K562 (cell line): ENCODE data around the gene MOCS3. TPM values are rescaled to one million over a fixed set of nuclear protein-coding genes. Genes with fewer than 3 reads are reported as not detected.

Source experiments
- E2F6 ChIP-seq, 2 experiments: IDR thresholded peaks; 2 replicates each; pipeline ENCODE4 v1.6.1; 2011; ENCODE audit warnings: borderline replicate concordance in 1 of 2, control low read depth in 1 of 2, low read depth in 1 of 2, low read length in 1 of 2, mild to moderate bottlenecking in 1 of 2, mixed read lengths in 1 of 2, moderate library complexity in 1 of 2; ENCODE audit not compliant: insufficient read depth in 1 of 2, insufficient read length in 1 of 2, poor library complexity in 1 of 2, severe bottlenecking in 1 of 2; ENCODE audit errors: extremely low read depth in 1 of 2
- FOXJ2 ChIP-seq: fragments of 200-800 bp; sonication (Bioruptor generic); IDR thresholded peaks from 2 replicates; pipeline ENCODE4 v1.6.1; 2016; ENCODE audit warnings: missing genetic modification characterization, missing compliant biosample characterization
- GATAD2A ChIP-seq: fragments of 450-650 bp; IDR thresholded peaks from 2 replicates; pipeline ENCODE4 v1.6.1; 2017
- GTF2A2 ChIP-seq: IDR thresholded peaks from 2 replicates; pipeline ENCODE4 v1.6.1; 2016; ENCODE audit warnings: mild to moderate bottlenecking, missing genetic modification characterization, missing compliant biosample characterization
- HMG20B ChIP-seq: fragments of 250-450 bp; sonication (Bioruptor Pico); IDR thresholded peaks from 2 replicates; pipeline ENCODE4 v1.5.0; 2021; ENCODE audit warnings: mild to moderate bottlenecking
- HMGXB4 ChIP-seq: sonication (generic); formaldehyde crosslinking; IDR thresholded peaks from 2 replicates; pipeline ENCODE4 v1.8.1; 2023; ENCODE audit warnings: mild to moderate bottlenecking, missing genetic modification reagents
- L3MBTL2 ChIP-seq: fragments of 450-650 bp; IDR thresholded peaks from 2 replicates; pipeline ENCODE4 v1.6.1; 2016; ENCODE audit warnings: mild to moderate bottlenecking, moderate library complexity
- MAFG ChIP-seq: fragments of 450-650 bp; conservative IDR thresholded peaks from 2 replicates; pipeline ENCODE4 v1.6.1; 2016; ENCODE audit warnings: missing genetic modification characterization, missing compliant biosample characterization
- MBD1 ChIP-seq: fragments of 250-450 bp; sonication (Bioruptor Pico); IDR thresholded peaks from 2 replicates; pipeline ENCODE4 v1.8.0; 2022; ENCODE audit warnings: inconsistent platforms
- RBFOX2 ChIP-seq: fragments of 200-400 bp; formaldehyde crosslinking; IDR thresholded peaks from 2 replicates; pipeline ENCODE4 v1.6.1; 2017; ENCODE audit warnings: low read depth, mild to moderate bottlenecking, low read length, moderate library complexity
- RBM25 ChIP-seq: fragments of 200-400 bp; formaldehyde crosslinking; IDR thresholded peaks from 2 replicates; pipeline ENCODE4 v1.6.1; 2018; ENCODE audit warnings: low read length, low read depth, moderate library complexity; ENCODE audit not compliant: severe bottlenecking
- SRSF7 ChIP-seq: fragments of 200-400 bp; formaldehyde crosslinking; optimal IDR thresholded peaks from 2 replicates; pipeline ENCODE3; 2017; ENCODE audit warnings: mild to moderate bottlenecking, low read depth, low read length
- TRIM25 ChIP-seq: fragments of 450-650 bp; IDR thresholded peaks from 2 replicates; pipeline ENCODE4 v1.7.0; 2016; ENCODE audit warnings: borderline replicate concordance
- ZHX1 ChIP-seq: fragments of 150-350 bp; conservative IDR thresholded peaks from 2 replicates; pipeline ENCODE4 v1.6.1; 2014; ENCODE audit warnings: low read length
- ZNF41 ChIP-seq: fragments of 250-450 bp; sonication (Bioruptor Pico); conservative IDR thresholded peaks from 2 replicates; pipeline ENCODE4 v1.4.0; 2020; ENCODE audit warnings: mild to moderate bottlenecking
- polyA plus RNA-seq, 8 experiments: library from polyadenylated mRNA; depleted of rRNA in 4 of 8; stranded (reverse) in 5 of 8; unstranded in 3 of 8; fragments of >200 nt; fragmentation: Nextera tagmentation in 2 of 8; fragmentation: Illumina TruSeq in 1 of 8; extraction: Ambion mirVana in 2 of 8; extraction: Trizol in 1 of 8; gene quantifications; 2 replicates each; pipeline versions ENCODE4 v1.2.1 to v1.2.3, GENCODE V29; 2011 to 2014; ENCODE audit warnings: inconsistent platforms in 1 of 8, missing spikeins in 1 of 8
- total RNA-seq, 7 experiments: library from RNA; depleted of rRNA in 6 of 7; stranded (reverse); fragments of >200 nt in 6 of 7; fragmentation: Illumina TruSeq in 2 of 7; extraction: Trizol in 2 of 7; gene quantifications; 2 replicates each; pipeline versions ENCODE4 v1.2.1 to v1.2.3, GENCODE V29; 2011 to 2021; ENCODE audit warnings: low replicate concordance in 1 of 7
- TF ChIP-seq, protein P1 (sequence below): conservative IDR thresholded peaks from 2 replicates; pipeline ENCODE4 v1.6.1; 2011; ENCODE audit warnings: low read depth, mild to moderate bottlenecking, low read length; ENCODE audit not compliant: control insufficient read depth

Gene MOCS3
- total and polyA plus RNA-seq, 9 of the 15 experiments (the other 6 are each of a cell fraction or from before 2014, with no cell fraction given), result 0.70 to 6.2 (median 2.9) TPM

DNA sequence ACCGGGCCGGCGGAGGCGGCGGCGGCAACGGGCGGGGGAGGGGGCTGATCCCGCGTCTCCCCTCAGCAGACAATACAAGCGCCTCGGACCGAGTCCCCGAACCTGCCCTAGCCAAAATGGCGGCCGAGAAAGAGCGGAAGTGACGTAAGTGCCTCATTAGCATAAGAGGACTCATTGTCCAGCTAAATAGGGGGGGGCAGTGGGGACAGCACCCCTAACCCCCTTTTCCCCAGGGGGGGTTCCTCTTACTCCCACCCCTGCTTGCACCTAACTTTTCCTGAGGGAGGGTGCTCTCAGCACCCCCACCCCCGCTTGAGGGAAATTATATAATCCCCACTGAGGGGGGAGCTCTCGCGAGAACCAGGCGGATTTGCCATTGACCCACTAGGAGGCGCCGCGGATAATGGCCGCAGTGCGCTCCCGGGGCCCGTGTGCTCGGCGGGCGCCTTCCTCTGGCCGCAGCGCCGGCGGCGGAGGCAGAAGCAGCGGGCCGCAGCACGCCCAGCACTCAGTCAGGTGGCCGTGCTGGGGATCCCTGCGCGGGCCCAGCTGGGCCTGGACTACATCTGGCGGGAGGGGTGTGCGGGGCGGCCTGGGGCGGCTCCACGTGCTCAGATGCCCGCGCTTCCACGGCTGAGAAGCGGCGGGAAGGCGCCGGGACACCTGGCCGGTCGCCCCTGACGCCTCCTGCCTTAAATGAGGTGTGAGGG is 27.2 kb upstream of the MOCS3 start, which contains the start of gene ADNP (continued):
- peak; percentile 93 for TF ChIP-seq ZHX1
- no peak for TF ChIP-seq HMG20B (CRISPR knock-in tag)
- TF ChIP-seq FOXJ2 (tag), result peak; percentile 51; the same call in 1 of the 2 replicates
- peak; percentile 96 for TF ChIP-seq HMGXB4 (CRISPR knock-in tag)
- TF ChIP-seq SRSF7, result no peak
- no peak for TF ChIP-seq ZNF41 (CRISPR knock-in tag)
- TF ChIP-seq TRIM25, result no peak
- TF ChIP-seq, protein P1, sequence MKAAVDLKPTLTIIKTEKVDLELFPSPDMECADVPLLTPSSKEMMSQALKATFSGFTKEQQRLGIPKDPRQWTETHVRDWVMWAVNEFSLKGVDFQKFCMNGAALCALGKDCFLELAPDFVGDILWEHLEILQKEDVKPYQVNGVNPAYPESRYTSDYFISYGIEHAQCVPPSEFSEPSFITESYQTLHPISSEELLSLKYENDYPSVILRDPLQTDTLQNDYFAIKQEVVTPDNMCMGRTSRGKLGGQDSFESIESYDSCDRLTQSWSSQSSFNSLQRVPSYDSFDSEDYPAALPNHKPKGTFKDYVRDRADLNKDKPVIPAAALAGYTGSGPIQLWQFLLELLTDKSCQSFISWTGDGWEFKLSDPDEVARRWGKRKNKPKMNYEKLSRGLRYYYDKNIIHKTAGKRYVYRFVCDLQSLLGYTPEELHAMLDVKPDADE, result peak; percentile 88
- peak; percentile 99 to 100 for TF ChIP-seq E2F6 (IDR thresholded peaks at IDR 0.05; ENCODE audit: borderline replicate concordance in 1 of 2, extremely low read depth in 1 of 2, insufficient read depth in 1 of 2, insufficient read length in 1 of 2, low read depth in 1 of 2, low read length in 1 of 2, poor library complexity in 1 of 2, severe bottlenecking in 1 of 2)
- TF ChIP-seq RBM25, result peak; percentile 93
- no peak for TF ChIP-seq MBD1 (CRISPR knock-in tag)
- TF ChIP-seq GATAD2A, result peak; percentile 84; the same call in 1 of the 2 replicates
- TF ChIP-seq L3MBTL2, result peak; percentile 100
- TF ChIP-seq RBFOX2, result peak; percentile 95
- no peak for TF ChIP-seq MAFG (tag)
- TF ChIP-seq GTF2A2 (tag), result no peak
